Testis (tissue), 3 donors: ENCODE results near the gene UBR3. TPM values are rescaled to one million over a fixed set of nuclear protein-coding genes. Genes with fewer than 3 reads are reported as not detected.

Source experiments
- DNase-seq: peaks from one replicate; pipeline ENCODE4 v3.0.0-alpha.2; 2019
- H3K27ac ChIP-seq, 2 donors: fragments of 200-600 bp; sonication (generic); one replicate each; pipeline ENCODE4 v1.5.1; 2019
- H3K27me3 ChIP-seq: fragments of 200-600 bp; sonication (generic); one replicate; pipeline ENCODE4 v1.5.1; 2019
- H3K36me3 ChIP-seq: fragments of 200-600 bp; sonication (generic); one replicate; pipeline ENCODE4 v1.5.1; 2017; ENCODE audit warnings: low read depth; ENCODE audit errors: missing control alignments
- H3K4me1 ChIP-seq: fragments of 200-600 bp; sonication (generic); one replicate; pipeline ENCODE4 v1.5.1; 2019
- H3K4me3 ChIP-seq, 2 donors: fragments of 200-600 bp; sonication (generic); one replicate each; pipeline ENCODE4 v1.5.1; 2017 to 2019
- H3K9me3 ChIP-seq: fragments of 200-600 bp; sonication (generic); one replicate; pipeline ENCODE4 v1.5.1; 2017
- POLR2A ChIP-seq: fragments of 450-650 bp; IDR thresholded peaks from one replicate; pipeline ENCODE4 v1.6.1; 2017; ENCODE audit warnings: antibody characterized with exemption, mild to moderate bottlenecking, moderate library complexity
- WGBS, 2 donors: methylation state at CpG; one replicate each; pipeline ENCODE4 v1.1.5; 2018; 5-methylcytosine and 5-hydroxymethylcytosine counted together
- intact Hi-C: fragments of 100-400 bp; cut with DNase I; formaldehyde crosslinking; loops from one replicate; pipeline ENCODE4 v1.15.1; 2023; ENCODE audit warnings: low total_unique reads
- polyA plus RNA-seq: library from polyadenylated mRNA; stranded (reverse); fragments of 350-450 nt; fragmentation: Illumina TruSeq; extraction: RNeasy Lipid Tissue Mini Kit (QIAGEN cat#74804); gene quantifications from one replicate; pipeline ENCODE4 v1.2.3, GENCODE V29; 2014; ENCODE audit warnings: low read depth, low replicate concordance; ENCODE audit not compliant: insufficient read depth
- total RNA-seq, 2 donors: library from RNA; depleted of rRNA; stranded (reverse); fragments of >200 nt; gene quantifications; one replicate each; pipeline ENCODE4 v1.2.3, GENCODE V29; 2016
- TF ChIP-seq, protein P1 (sequence below), 3 experiments: fragments of 450-650 bp in 2 of 3; fragments of 200-600 bp in 1 of 3; sonication (generic) in 1 of 3; IDR thresholded peaks; one replicate each; pipeline ENCODE4 v1.5.1; 2016 to 2019; ENCODE audit warnings: antibody characterized with exemption in 3 of 3, mild to moderate bottlenecking in 2 of 3, moderate library complexity in 1 of 3

The UBR3 gene
- total and polyA plus RNA-seq, 3 donors from 2014 or later: 24.3 to 132 (median 122) TPM

GRCh38 chr2:169828141-169828811, 1.0 kb downstream of the UBR3 start:
- H3K4me1 ChIP-seq: peaks cover 12% of the 10 kb centered on the region

DNA sequence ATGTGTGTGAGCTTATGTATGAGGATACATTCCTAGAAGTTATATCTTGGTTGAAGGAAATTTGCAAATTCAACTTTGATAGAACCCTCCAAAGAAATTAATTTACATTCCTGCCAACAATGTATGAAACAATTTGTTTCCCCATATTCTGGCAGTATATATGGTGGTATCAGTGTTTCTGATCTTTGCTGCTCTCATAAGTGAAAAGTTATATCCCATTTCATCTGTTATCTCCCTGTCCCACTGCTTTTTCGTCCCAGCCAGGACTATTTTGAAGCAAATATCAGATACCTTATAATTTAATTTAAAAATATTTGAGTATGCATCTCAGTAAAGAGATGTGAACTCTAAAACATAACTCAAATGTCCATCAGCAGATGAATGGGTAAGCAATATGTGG, 7.1 kb downstream of the UBR3 start:
- DNase-seq: no peak
- H3K4me1 ChIP-seq: peaks cover 19% of the 10 kb centered on the region
- no peak overlapping the region for H3K4me3 ChIP-seq
- intact Hi-C loops: no loop called here
- H3K27ac ChIP-seq: no peak overlapping the region
- H3K36me3 ChIP-seq: no peaks in the 10 kb centered on the region
- 54 to 70% methylated on average over 1 of the region's 1 CpG for WGBS, 2 donors
- H3K9me3 ChIP-seq: no peaks in the 10 kb centered on the region
- TF ChIP-seq, protein P1, sequence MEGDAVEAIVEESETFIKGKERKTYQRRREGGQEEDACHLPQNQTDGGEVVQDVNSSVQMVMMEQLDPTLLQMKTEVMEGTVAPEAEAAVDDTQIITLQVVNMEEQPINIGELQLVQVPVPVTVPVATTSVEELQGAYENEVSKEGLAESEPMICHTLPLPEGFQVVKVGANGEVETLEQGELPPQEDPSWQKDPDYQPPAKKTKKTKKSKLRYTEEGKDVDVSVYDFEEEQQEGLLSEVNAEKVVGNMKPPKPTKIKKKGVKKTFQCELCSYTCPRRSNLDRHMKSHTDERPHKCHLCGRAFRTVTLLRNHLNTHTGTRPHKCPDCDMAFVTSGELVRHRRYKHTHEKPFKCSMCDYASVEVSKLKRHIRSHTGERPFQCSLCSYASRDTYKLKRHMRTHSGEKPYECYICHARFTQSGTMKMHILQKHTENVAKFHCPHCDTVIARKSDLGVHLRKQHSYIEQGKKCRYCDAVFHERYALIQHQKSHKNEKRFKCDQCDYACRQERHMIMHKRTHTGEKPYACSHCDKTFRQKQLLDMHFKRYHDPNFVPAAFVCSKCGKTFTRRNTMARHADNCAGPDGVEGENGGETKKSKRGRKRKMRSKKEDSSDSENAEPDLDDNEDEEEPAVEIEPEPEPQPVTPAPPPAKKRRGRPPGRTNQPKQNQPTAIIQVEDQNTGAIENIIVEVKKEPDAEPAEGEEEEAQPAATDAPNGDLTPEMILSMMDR (IDR thresholded peaks at IDR 0.05): no peak
- TF ChIP-seq POLR2A: no peak
- no peaks in the 10 kb centered on the region for H3K27me3 ChIP-seq

More at GRCh38 chr2:169828141-169828811, 1.0 kb downstream of the UBR3 start:
- Histone ChIP-seq H3K4me3 (peak overlapping the region; percentile 87 to 95), H3K36me3 (no peaks in the 10 kb centered on the region), H3K9me3 (no peaks in the 10 kb centered on the region), H3K27me3 (no peaks in the 10 kb centered on the region), H3K27ac (peak overlapping the region; percentile 84 to 93)
- TF ChIP-seq, protein P1 (IDR thresholded peaks at IDR 0.05): no peak
- TF ChIP-seq POLR2A: no peak
- intact Hi-C loops: loop anchor here (10.0 kb wide), 1 partner anchor 97 kb away; no protein-coding TSS in a partner anchor
- 0 to 2% methylated on average over 12 to 13 of the region's 13 CpGs for WGBS, 2 donors
- DNase-seq: peak; percentile 75

GRCh38 chr2:169838743-169839489, 11.7 kb downstream of the UBR3 start:
- TF ChIP-seq, protein P1 (IDR thresholded peaks at IDR 0.05): no peak
- no peak for TF ChIP-seq POLR2A
- intact Hi-C loops: no loop called here
- no peak overlapping the region for H3K4me3 ChIP-seq
- peak overlapping the region; percentile 3 to 33 for H3K27ac ChIP-seq
- no peaks in the 10 kb centered on the region for H3K27me3 ChIP-seq
- no peaks in the 10 kb centered on the region for H3K36me3 ChIP-seq
- H3K9me3 ChIP-seq: no peaks in the 10 kb centered on the region
- DNase-seq: no peak
- peaks cover 34% of the 10 kb centered on the region for H3K4me1 ChIP-seq
- WGBS, 2 donors: 94 to 97% methylated on average over 2 of the region's 2 CpGs

DNA sequence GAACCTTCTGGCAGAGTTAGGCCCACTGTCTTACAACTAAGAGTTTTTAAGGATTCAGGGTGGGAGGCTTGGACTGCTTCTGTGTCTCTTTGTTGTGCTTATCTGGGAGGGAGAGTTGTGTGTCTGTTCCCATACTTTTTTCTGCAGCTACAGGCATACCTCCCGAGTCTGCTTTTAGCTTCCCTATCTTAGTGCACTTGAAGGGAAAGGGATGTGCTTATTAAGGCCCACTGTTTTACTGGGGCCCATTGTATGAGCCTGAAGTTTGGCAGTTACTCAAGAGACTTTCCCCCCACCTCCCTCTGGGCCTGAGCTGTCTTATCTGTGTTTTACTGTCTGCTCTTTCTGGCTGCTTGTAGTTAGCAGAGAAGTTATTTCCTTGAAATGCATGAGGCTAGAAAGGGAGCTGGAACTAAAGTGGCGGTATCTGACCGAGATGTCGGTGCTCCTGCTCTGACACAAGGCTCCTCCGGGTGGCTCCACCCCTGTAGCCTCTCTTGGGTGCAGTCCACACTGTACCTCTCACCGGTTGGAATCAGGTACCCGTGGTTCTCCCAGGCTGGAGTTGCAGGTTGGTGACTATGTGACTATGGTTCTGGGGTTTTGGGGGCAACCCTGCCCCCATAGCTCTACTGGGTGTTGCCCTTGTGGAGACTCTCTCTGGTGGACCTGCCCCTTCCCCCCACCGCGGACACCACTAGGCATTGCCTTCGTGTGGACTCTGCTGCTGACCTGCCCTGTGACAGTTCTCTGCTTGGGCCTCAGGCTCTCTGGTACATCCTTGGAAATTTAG, 12.9 kb downstream of the UBR3 start:
- H3K27ac ChIP-seq: peak overlapping the region; percentile 72 to 75
- TF ChIP-seq, protein P1 (IDR thresholded peaks at IDR 0.05): no peak
- no peak for TF ChIP-seq POLR2A
- H3K4me1 ChIP-seq: peaks cover 34% of the 10 kb centered on the region
- no peak overlapping the region for H3K4me3 ChIP-seq
- peak; percentile 78 for DNase-seq
- 26 to 28% methylated on average over 8 to 10 of the region's 10 CpGs for WGBS, 2 donors
- no peaks in the 10 kb centered on the region for H3K36me3 ChIP-seq
- H3K27me3 ChIP-seq: no peaks in the 10 kb centered on the region
- intact Hi-C loops: no loop called here
- H3K9me3 ChIP-seq: no peaks in the 10 kb centered on the region
